Adipose tissue (tissue), 3 donors: ENCODE data around the gene CACNA1S. TPM values are rescaled to one million over a fixed set of nuclear protein-coding genes. Genes with fewer than 3 reads are reported as not detected.

Experiments used
- H3K27ac ChIP-seq: one replicate; pipeline ENCODE4 v1.5.1; 2013; ENCODE audit warnings: low read depth, low read length
- WGBS, 3 donors: extraction: QIAGEN DNeasy Blood & Tissue Kit; methylation state at CpG; one replicate each; pipeline ENCODE4 v1.1.7; 2013; 5-methylcytosine and 5-hydroxymethylcytosine counted together
- polyA plus RNA-seq, 3 donors: library from polyadenylated mRNA; stranded (reverse); fragments of 200-250 nt; gene quantifications; one replicate each; pipeline ENCODE4 v1.2.3, GENCODE V29; 2013
- donor health status: healthy with polysubstance abuse.
- donor health status: Bipolar disorder and iron deficiency.
- donor health status: healthy.

The CACNA1S gene
- polyA plus RNA-seq, 3 donors: under 0.01 to 0.02 TPM; not detected in 1

GRCh38 chr1:201104141-201104540 lies 8.1 kb downstream of the CACNA1S start:
- no peak overlapping the region for H3K27ac ChIP-seq
- 50 to 63% (median 59%) methylated on average over 1 of the region's 1 CpG for WGBS, 3 donors

GRCh38 chr1:201103666-201104065 lies 8.6 kb downstream of the CACNA1S start:
- H3K27ac ChIP-seq: no peak overlapping the region
- WGBS, 3 donors: 75 to 90% (median 81%) methylated on average over 9 of the region's 9 CpGs

- H3K27ac ChIP-seq: no peak overlapping the region
- WGBS, 3 donors: 90 to 93% (median 92%) methylated on average over 12 of the region's 12 CpGs
These were observed 11.9 kb downstream of the CACNA1S start for GRCh38 chr1:201100169-201100930.

GRCh38 chr1:201098992-201099677 lies 13.1 kb downstream of the CACNA1S start:
- no peak overlapping the region for H3K27ac ChIP-seq
- WGBS, 3 donors: 63 to 82% (median 68%) methylated on average over 5 of the region's 5 CpGs

GRCh38 chr1:201096977-201097856 lies 15.0 kb downstream of the CACNA1S start:
- WGBS, 3 donors: 79 to 84% (median 82%) methylated on average over 17 of the region's 17 CpGs
- no peak overlapping the region for H3K27ac ChIP-seq

GRCh38 chr1:201096041-201096461 lies 16.2 kb downstream of the CACNA1S start:
- 74 to 88% (median 80%) methylated on average over 5 of the region's 5 CpGs for WGBS, 3 donors

GRCh38 chr1:201095581-201095980 lies 16.6 kb downstream of the CACNA1S start:
- 88 to 98% (median 94%) methylated on average over 2 of the region's 2 CpGs for WGBS, 3 donors
- no peak overlapping the region for H3K27ac ChIP-seq

More at GRCh38 chr1:201096041-201096461, 16.2 kb downstream of the CACNA1S start:
- H3K27ac ChIP-seq: no peak overlapping the region

- no peak overlapping the region for H3K27ac ChIP-seq
- WGBS, 3 donors: 65 to 83% (median 82%) methylated on average over 4 of the region's 4 CpGs
These were observed 17.4 kb downstream of the CACNA1S start for GRCh38 chr1:201094832-201095231.

GRCh38 chr1:201093962-201094361 lies 18.3 kb downstream of the CACNA1S start:
- 77 to 85% (median 84%) methylated on average over 7 of the region's 7 CpGs for WGBS, 3 donors
- no peak overlapping the region for H3K27ac ChIP-seq

GRCh38 chr1:201093561-201093960 lies 18.7 kb downstream of the CACNA1S start:
- H3K27ac ChIP-seq: no peak overlapping the region
- WGBS, 3 donors: 87 to 96% (median 92%) methylated on average over 7 of the region's 7 CpGs

GRCh38 chr1:201092738-201093137 lies 19.5 kb downstream of the CACNA1S start:
- no peak overlapping the region for H3K27ac ChIP-seq
- 64 to 91% (median 91%) methylated on average over 3 of the region's 3 CpGs for WGBS, 3 donors

- WGBS, 3 donors: 74 to 99% (median 93%) methylated on average over 4 of the region's 4 CpGs
- H3K27ac ChIP-seq: no peak overlapping the region
These were observed 21.0 kb downstream of the CACNA1S start for GRCh38 chr1:201091256-201091655.

GRCh38 chr1:201090541-201090940 lies 21.7 kb downstream of the CACNA1S start:
- 83 to 91% (median 83%) methylated on average over 4 of the region's 4 CpGs for WGBS, 3 donors
- no peak overlapping the region for H3K27ac ChIP-seq

GRCh38 chr1:201089596-201089995 lies 22.6 kb downstream of the CACNA1S start:
- no peak overlapping the region for H3K27ac ChIP-seq
- WGBS, 3 donors: 84 to 91% (median 88%) methylated on average over 5 of the region's 5 CpGs

GRCh38 chr1:201088901-201089525 lies 23.2 kb downstream of the CACNA1S start:
- H3K27ac ChIP-seq: no peak overlapping the region
- 93 to 96% (median 93%) methylated on average over 19 of the region's 19 CpGs for WGBS, 3 donors

- H3K27ac ChIP-seq: no peak overlapping the region
- 56 to 57% (median 57%) methylated on average over 4 of the region's 4 CpGs for WGBS, 3 donors
These were observed 23.8 kb downstream of the CACNA1S start for GRCh38 chr1:201088395-201088794.

- WGBS, 3 donors: 65 to 78% (median 76%) methylated on average over 12 of the region's 12 CpGs
- H3K27ac ChIP-seq: no peak overlapping the region
These were observed 26.1 kb downstream of the CACNA1S start for GRCh38 chr1:201085902-201086735.
